T-helper 2 cell (primary cell): ENCODE data around the gene TRIM7.
"Not testable (repeated sequence)": the region's sequence is repeated elsewhere in the genome, so short reads cannot be mapped to it uniquely, and the experiment has no call there.

ENCODE experiments used
- DNase-seq, 5 experiments: peaks; one replicate each; pipeline versions ENCODE4 v3.0.0 to v3.0.0-alpha.2; 2012 to 2022

Gene TRIM7

DNA sequence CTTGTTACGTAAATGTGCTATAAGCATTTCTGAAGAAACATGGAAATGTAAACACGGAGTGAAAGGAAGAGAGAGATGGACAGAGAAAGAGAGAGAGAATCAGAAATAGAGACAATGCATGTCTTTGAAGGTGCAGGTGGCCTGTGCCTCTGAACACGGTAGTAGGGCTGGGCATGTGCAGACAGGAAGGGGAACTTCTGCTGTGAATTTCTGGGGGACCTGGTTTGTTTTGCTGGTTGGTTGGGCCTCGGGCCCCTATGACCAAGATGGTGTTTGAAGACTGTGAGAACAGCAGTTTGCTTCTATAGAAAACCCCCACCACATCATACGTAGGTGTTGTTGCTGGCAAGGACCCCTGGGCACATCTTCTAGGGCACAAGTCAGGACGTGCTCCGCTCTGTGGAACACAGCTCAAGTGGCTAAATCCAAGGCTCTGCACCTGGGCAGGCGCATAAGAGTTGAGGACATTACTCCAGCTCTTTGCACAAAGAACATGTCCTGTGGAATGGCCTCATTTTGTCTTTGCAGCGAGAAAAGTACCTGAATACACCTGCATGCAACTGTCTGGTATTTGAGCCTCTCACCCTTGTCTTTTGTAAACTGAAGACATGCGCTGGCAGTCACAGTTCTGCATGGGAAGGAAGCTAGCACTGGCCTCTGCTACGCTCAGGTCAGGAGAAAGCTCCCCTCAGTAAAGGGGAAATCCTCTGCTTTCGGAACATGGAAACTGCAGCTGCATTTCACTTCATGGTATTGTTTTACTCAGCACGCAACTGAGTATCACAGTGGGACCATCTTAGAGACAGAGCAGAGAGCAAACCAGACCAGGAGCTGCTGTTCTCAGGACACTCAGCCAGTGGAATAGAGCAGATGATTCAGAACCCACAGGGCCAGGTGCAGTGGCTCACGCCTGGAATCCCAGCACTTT lies 54.9 kb downstream of the TRIM7 start:
- DNase-seq, result no peak

DNA sequence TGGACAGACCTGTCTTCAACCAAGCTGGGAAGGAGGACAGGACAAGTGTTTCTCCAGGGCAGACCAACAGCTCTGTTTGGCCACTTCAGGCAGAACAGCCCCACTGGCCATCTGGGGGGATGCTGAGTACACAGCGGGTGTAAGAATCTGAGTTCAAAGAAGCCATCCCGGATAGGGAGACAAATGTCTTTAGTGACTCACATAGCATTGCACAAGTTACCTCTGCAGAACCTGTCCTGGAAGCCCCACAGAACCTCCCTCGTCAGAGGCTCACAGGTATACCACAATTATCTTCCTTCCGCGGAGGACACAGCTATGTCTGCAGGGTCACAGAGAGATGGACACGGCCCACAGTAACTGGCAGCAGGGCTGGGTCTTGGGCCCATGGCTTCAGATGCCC lies 55.6 kb downstream of the TRIM7 start:
- no peak for DNase-seq

DNA sequence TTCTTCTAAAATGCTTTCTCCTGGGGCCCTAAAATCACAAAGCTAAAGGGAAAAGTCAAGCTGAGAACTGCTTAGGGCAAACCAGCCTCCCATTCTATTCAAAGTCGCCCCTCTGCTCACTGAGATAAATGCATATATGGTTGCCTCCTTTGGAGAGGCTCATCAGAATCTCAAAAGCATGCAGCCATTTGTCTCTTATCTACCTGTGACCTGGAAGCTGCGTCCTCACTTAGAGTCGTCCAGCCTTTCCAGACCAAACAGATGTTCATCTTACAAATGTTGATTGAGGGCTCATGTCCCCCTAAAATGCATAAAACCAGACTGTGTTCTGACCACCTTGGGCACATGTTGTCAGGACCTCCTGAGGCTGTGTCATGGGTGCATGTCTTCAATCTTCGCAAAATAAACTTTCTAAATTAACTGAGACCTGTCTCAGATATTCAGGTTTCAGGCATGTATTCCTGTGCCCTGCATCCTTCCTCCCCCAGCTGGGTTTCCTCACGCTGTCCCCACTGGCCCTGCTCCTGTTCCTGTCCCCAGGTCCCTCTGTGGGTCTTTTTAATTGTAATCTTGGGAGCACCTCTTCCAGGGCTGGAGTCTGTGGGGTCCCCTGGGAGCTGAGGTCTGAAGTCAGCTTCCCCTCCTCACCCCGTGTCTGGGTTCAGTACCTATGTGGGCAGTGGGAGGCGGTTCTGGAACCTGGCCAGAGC lies 57.9 kb downstream of the TRIM7 start, which contains the start of gene OR2V2:
TSS of gene OR2V2 (plus strand) at position 660 of the 710 bp plus-strand sequence. CDS start 7,357 bp downstream, outside the sequence.
- not testable (repeated sequence) for DNase-seq

DNA sequence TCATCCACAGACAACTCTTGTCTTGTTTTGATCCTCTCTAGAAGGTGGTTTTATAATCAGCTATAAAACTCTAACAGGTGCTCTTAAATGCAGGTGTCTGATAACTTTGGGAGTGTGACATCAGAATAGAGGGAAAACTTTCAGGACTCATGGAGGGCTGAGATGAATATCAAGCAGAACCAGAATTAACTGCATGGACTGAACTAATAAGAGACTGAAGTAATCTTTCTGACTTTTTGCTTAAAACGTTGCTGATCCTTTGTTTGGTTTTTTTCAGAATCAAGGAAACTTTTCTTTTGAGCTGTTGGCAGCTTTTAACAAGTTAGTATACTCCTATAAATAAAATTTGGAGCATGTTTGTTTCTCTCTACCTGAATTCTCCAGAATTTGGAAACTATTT lies 59.9 kb downstream of the TRIM7 start:
- no peak for DNase-seq
